Activated CD4-positive, alpha-beta T cell treated with anti-CD3 and anti-CD28 coated beads, Interleukin-2, amount 50 U/mL, for 16 hours (primary cell): ENCODE measurements around the gene PPM1D.
A peak's percentile ranks its signal among the peaks of the same experiment; 100 is the strongest.

Source experiments
- DNase-seq: peaks from one replicate; pipeline ENCODE4 v3.0.0-alpha.2; 2020

Gene PPM1D

GRCh38 chr17:60676758-60677307 is 76.8 kb downstream of the PPM1D start:
- no peak for DNase-seq

GRCh38 chr17:60677308-60678117 is 77.5 kb downstream of the PPM1D start, which contains the start of gene BCAS3:
BCAS3 (plus strand) TSS chr17:60677851.
- DNase-seq = peak; percentile 99

GRCh38 chr17:60678118-60678444 is 78.1 kb downstream of the PPM1D start:
- DNase-seq = no peak

DNA sequence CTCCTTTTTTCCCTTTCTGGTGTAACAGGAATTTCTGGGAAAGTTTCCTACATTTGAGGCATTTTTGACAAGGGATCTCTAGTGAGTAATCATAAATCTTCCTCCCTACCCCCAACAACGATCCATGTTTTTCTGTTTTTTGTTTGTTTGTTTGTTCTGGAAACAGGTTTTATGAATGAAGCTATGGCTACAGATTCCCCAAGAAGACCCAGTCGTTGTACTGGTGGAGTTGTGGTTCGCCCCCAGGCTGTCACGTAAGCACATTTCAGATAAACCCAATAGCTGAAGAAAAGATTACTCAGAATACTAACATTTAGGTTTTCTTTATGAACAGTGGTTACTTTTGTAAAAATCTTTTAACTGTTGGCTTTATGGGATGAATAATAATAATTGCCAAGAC is 79.3 kb downstream of the PPM1D start:
- DNase-seq = no peak

GRCh38 chr17:60680754-60681153 is 80.8 kb downstream of the PPM1D start:
- DNase-seq = no peak

DNA sequence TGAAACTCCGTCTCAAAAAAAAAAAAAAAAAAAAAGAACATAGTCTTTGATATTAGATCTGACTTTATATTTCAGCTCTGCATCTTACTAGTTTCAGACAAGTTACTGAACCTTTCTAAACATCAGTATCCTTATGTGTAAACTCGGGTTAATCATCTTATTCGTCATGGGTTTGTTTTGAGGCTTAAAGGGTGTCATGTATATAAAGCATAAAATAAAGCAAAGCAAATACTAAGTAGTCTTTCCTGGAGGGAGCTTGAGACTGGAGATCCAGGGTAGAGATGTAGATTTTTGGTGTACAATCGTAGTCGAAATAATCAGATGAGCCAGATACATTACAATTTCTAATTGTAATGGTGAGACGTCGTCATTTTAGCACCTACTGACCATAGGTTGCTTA is 85.4 kb downstream of the PPM1D start:
- DNase-seq = no peak

DNA sequence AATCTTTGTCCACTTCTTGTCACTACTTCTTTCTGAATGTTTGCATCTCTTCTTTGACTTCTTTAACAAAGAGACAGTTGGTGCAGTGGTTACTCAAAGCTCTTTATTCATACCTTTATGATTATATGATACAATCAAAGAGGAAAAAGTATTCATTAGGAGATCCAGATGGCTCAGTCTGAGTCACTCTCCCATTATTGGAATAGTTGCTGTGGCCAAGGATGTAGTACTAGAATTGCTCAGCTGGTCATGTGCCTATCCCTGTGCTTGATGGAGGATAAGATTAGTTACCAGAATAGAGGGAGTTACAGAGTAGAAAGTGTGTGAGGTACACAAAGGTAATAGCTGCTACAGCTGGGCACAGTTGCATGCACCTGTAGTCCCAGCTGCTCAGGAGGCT is 96.0 kb downstream of the PPM1D start:
- peak; percentile 25 for DNase-seq

- no peak for DNase-seq
Measured at GRCh38 chr17:60699090-60699489, 99.1 kb downstream of the PPM1D start.

- DNase-seq = no peak
Measured at GRCh38 chr17:60704170-60704569, 104.2 kb downstream of the PPM1D start.

- DNase-seq = no peak
Measured at GRCh38 chr17:60712675-60713074, 112.7 kb downstream of the PPM1D start.

- DNase-seq = no peak
Measured at GRCh38 chr17:60713608-60714007, 113.6 kb downstream of the PPM1D start.
